Endothelial cell of umbilical vein (primary cell): Measurements from ENCODE around the gene MAML3. TPM values are rescaled to one million over a fixed set of nuclear protein-coding genes. Genes with fewer than 3 reads are reported as not detected.

ENCODE experiments used
- BruUV-seq: library from RNA; stranded (reverse); fragments of 400-500 nt; replicated peaks from 2 replicates; lab custom pipeline; 2021; lab: Mats Ljungman, UMichigan
- CTCF ChIA-PET: fragments of 300-600, 350-600 bp; sonication (Branson Sonifier 250); formaldehyde crosslinking; loops from one replicate; lab custom pipeline; 2021; ENCODE audit warnings: antibody characterized with exemption, inconsistent platforms; lab: Charles Lee
- POLR2A ChIA-PET: fragments of 300-600, 350-600 bp; sonication (Branson Sonifier 250); formaldehyde crosslinking; loops from one replicate; lab custom pipeline; 2021; ENCODE audit warnings: antibody characterized with exemption, inconsistent platforms; lab: Charles Lee
- DNase-seq: peaks from one replicate; pipeline ENCODE4 v3.0.0-alpha.2; 2011; ENCODE audit warnings: low read depth, low spot score
- FAIRE-seq: peaks from 2 replicates; lab custom pipeline; 2011; peaks lifted over from hg19 to GRCh38; lab: Jason Lieb, UNC
- H2AFZ ChIP-seq: 2 replicates; pipeline ENCODE4 v1.6.0; 2012; ENCODE audit warnings: low read depth, low read length, control low read depth, inconsistent platforms
- H3K27ac ChIP-seq: 2 replicates; pipeline ENCODE4 v1.5.1; 2011; ENCODE audit warnings: low read depth, mild to moderate bottlenecking, control low read depth, low read length, moderate library complexity; ENCODE audit not compliant: insufficient read depth
- H3K27me3 ChIP-seq, 2 experiments: 2 replicates each; pipeline versions ENCODE4 v1.6.0 to v1.6.1; 2011; ENCODE audit warnings: low read length in 2 of 2, mixed read lengths in 1 of 2; ENCODE audit not compliant: control insufficient read depth in 2 of 2, insufficient read depth in 2 of 2
- H3K36me3 ChIP-seq, 2 experiments: 2 replicates in 1 of 2; 3 replicates in 1 of 2; pipeline ENCODE4 v1.5.1; 2011; ENCODE audit warnings: low read length in 2 of 2, mild to moderate bottlenecking in 1 of 2, moderate library complexity in 1 of 2; ENCODE audit not compliant: control insufficient read depth in 2 of 2, insufficient read depth in 2 of 2; ENCODE audit errors: extremely low read depth in 1 of 2
- H3K4me1 ChIP-seq: 3 replicates; pipeline ENCODE4 v1.5.1; 2011; ENCODE audit warnings: mild to moderate bottlenecking, low read length; ENCODE audit not compliant: control insufficient read depth, insufficient read depth; ENCODE audit errors: extremely low read depth
- H3K4me2 ChIP-seq: 2 replicates; pipeline ENCODE4 v1.6.1; 2011; ENCODE audit warnings: low read length, control low read depth, mixed read lengths; ENCODE audit not compliant: insufficient read depth
- H3K4me3 ChIP-seq, 3 experiments: fragments of 200-600 bp in 1 of 3; sonication (generic), shearing (Covaris generic) in 1 of 3; replicated peaks in 1 of 3; 2 replicates each; pipeline ENCODE4 v1.5.1; 2011 to 2016; ENCODE audit warnings: control low read depth in 3 of 3, low read length in 3 of 3, mild to moderate bottlenecking in 2 of 3, inconsistent platforms in 1 of 3, low read depth in 1 of 3, moderate library complexity in 1 of 3; ENCODE audit not compliant: insufficient read depth in 1 of 3
- H3K79me2 ChIP-seq: 2 replicates; pipeline ENCODE4 v1.6.0; 2012; ENCODE audit warnings: low read length, inconsistent platforms; ENCODE audit not compliant: control insufficient read depth, insufficient read depth
- H3K9ac ChIP-seq: replicated peaks from 2 replicates; pipeline ENCODE3; 2011; ENCODE audit warnings: low read length, control low read depth; ENCODE audit not compliant: insufficient read depth; ENCODE audit errors: extremely low read depth
- H3K9me1 ChIP-seq: replicated peaks from 3 replicates; pipeline ENCODE4 v1.6.0; 2011; ENCODE audit warnings: mild to moderate bottlenecking, low read length; ENCODE audit not compliant: control insufficient read depth, insufficient read depth; ENCODE audit errors: extremely low read depth
- H3K9me3 ChIP-seq: replicated peaks from 2 replicates; pipeline ENCODE4 v1.5.1; 2012; ENCODE audit warnings: low read length, inconsistent platforms; ENCODE audit not compliant: control insufficient read depth, insufficient read depth
- H4K20me1 ChIP-seq: replicated peaks from 2 replicates; pipeline ENCODE3; 2011; ENCODE audit warnings: mild to moderate bottlenecking, low read length; ENCODE audit not compliant: control insufficient read depth, insufficient read depth; ENCODE audit errors: extremely low read depth
- CTCF ChIP-seq, 2 donors: IDR thresholded peaks; 1 replicate in 1 of 2; 2 replicates in 1 of 2; pipeline ENCODE4 v1.5.1; 2011; ENCODE audit warnings: low read length in 2 of 2, mild to moderate bottlenecking in 2 of 2, moderate library complexity in 2 of 2, control low read depth in 1 of 2, inconsistent platforms in 1 of 2, low read depth in 1 of 2; ENCODE audit not compliant: insufficient read depth in 1 of 2; ENCODE audit errors: extremely low read depth in 1 of 2
- EZH2 ChIP-seq: IDR thresholded peaks from 2 replicates; pipeline ENCODE4 v1.6.1; 2012; ENCODE audit warnings: borderline replicate concordance, low read depth, mild to moderate bottlenecking, moderate library complexity, low read length, inconsistent platforms; ENCODE audit not compliant: severe bottlenecking
- FOS ChIP-seq: IDR thresholded peaks from 2 replicates; pipeline ENCODE4 v1.6.1; 2011; ENCODE audit warnings: mild to moderate bottlenecking, low read length, moderate library complexity, borderline replicate concordance; ENCODE audit not compliant: insufficient read depth
- GATA2 ChIP-seq: IDR thresholded peaks from 2 replicates; pipeline ENCODE4 v1.7.0; 2011; ENCODE audit warnings: low read depth, mild to moderate bottlenecking, moderate library complexity, mixed read lengths, low read length; ENCODE audit not compliant: insufficient read length, insufficient read depth
- JUN ChIP-seq: IDR thresholded peaks from 2 replicates; pipeline ENCODE4 v1.6.1; 2011; ENCODE audit warnings: borderline replicate concordance, low read depth; ENCODE audit not compliant: insufficient read length, insufficient read depth
- MAX ChIP-seq: IDR thresholded peaks from 2 replicates; pipeline ENCODE4 v1.6.1; 2011; ENCODE audit not compliant: insufficient read depth, insufficient read length
- MYC ChIP-seq: IDR thresholded peaks from one replicate; pipeline ENCODE4 v1.6.1; 2011; ENCODE audit warnings: mild to moderate bottlenecking, low read depth, low read length
- POLR2A ChIP-seq: IDR thresholded peaks from 2 replicates; pipeline ENCODE4 v1.6.1; 2012; ENCODE audit warnings: low read depth, mild to moderate bottlenecking, control low read depth, low read length
- POLR2AphosphoS5 ChIP-seq: IDR thresholded peaks from 2 replicates; pipeline ENCODE4 v1.6.1; 2012; ENCODE audit warnings: low read depth, mild to moderate bottlenecking, control low read depth, low read length, moderate library complexity; ENCODE audit not compliant: insufficient read depth
- dilution Hi-C: fragments of 300-500 bp; cut with MboI; formaldehyde crosslinking; loops from one replicate; pipeline ENCODE4 v1.15.0; 2019; ENCODE audit warnings: low sequenced_read_pairs; ENCODE audit not compliant: extremely low pct_ligation_motif_present
- intact Hi-C: fragments of 100-400 bp; cut with micrococcal nuclease; formaldehyde crosslinking; loops from one replicate; pipeline ENCODE4 v1.10.0; 2022
- polyA plus RNA-seq, 4 experiments: library from polyadenylated mRNA; depleted of rRNA in 3 of 4; stranded (reverse) in 3 of 4; unstranded in 1 of 4; fragments of >200 nt; gene quantifications; 2 replicates each; pipeline versions ENCODE4 v1.2.1 to v1.2.3, GENCODE V29; 2011 to 2012; ENCODE audit warnings: missing spikeins in 1 of 4
- total RNA-seq: library from RNA; stranded (reverse); gene quantifications from 2 replicates; pipeline ENCODE4 v1.2.3, GENCODE V29; 2021

MAML3 gene
- total and polyA plus RNA-seq, 2 donors (not counting 3 experiments of a cell fraction or from before 2014, with no cell fraction given) = 14.0 to 20.3 TPM

- Histone ChIP-seq H3K79me2 (no peaks in the 10 kb centered on the region), H4K20me1 (no peaks in the 10 kb centered on the region), H3K27ac (no peak overlapping the region), H3K36me3 (no peaks in the 10 kb centered on the region), H3K4me3 (no peak overlapping the region), H3K4me1 (no peaks in the 10 kb centered on the region), H3K4me2 (no peak overlapping the region), H3K9me3 (no peaks in the 10 kb centered on the region), H3K27me3 (no peaks in the 10 kb centered on the region), H3K9me1 (no peaks in the 10 kb centered on the region), H2AFZ (no peak overlapping the region), H3K9ac (no peak overlapping the region)
- POLR2A ChIA-PET = no interaction called here
- intact Hi-C loops (no loop called here), dilution Hi-C loops (no loop called here)
- TF ChIP-seq FOS (no peak), EZH2 (no peak), JUN (no peak), POLR2AphosphoS5 (no peak), CTCF (IDR thresholded peaks at IDR 0.05; ENCODE audit: extremely low read depth in 1 of 2, insufficient read depth in 1 of 2, low read depth in 1 of 2, low read length in 2 of 2) (no peak), GATA2 (no peak), MAX (no peak), MYC (no peak), POLR2A (no peak)
- BruUV-seq = no TSS peak
- FAIRE-seq (no peak), DNase-seq (no peak)
- CTCF ChIA-PET = no interaction called here
Observed at GRCh38 chr4:139844057-139844456, 309.9 kb downstream of the MAML3 start.
